Measurements from ENCODE around the gene HNRNPUL1.

Gene HNRNPUL1

DNA sequence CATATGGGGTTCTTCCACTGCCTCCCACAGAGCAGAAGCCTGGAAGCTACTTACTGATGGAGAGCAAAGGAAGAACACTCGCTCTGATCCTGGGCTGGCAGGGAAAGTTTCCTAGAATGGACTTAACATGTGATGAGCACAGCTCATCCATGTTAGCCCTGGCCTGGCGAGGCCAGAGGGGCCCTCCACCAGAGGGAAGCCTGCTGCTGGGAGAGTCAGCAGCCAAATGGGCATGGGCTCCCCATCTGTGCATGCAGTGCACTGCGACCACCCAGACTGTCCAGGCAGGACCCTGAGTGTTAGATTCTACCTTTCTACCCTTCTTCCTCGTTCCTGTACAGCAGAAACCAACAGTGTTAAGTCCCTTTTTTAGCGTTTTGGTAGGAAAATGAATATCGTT is 8.9 kb downstream of the HNRNPUL1 start:
- Histone ChIP-seq H2AK5ac (ENCODE audit: low read depth, low read length) (no peak overlapping the region), H2AFZ (ENCODE audit: low read length) (no peak overlapping the region), H3K9me3 (replicated peaks in 1 of 2; ENCODE audit: control insufficient read depth in 2 of 2, insufficient read depth in 1 of 2, low read depth in 1 of 2, low read length in 2 of 2) (no peaks in the 10 kb centered on the region), H2BK12ac (ENCODE audit: low read length) (no peak overlapping the region), H3K4ac (ENCODE audit: low read length) (no peak overlapping the region), H3K14ac (ENCODE audit: low read length) (no peak overlapping the region), H3K4me1 (ENCODE audit: control insufficient read depth in 2 of 2, insufficient read depth in 1 of 2, low read depth in 1 of 2, low read length in 2 of 2) (no peaks in the 10 kb centered on the region), H3K27me3 (ENCODE audit: control insufficient read depth in 3 of 3, insufficient read depth in 3 of 3, low read depth in 1 of 3, low read length in 3 of 3) (no peaks in the 10 kb centered on the region), H4K91ac (ENCODE audit: low read depth, low read length, poor library complexity) (no peak overlapping the region), H3K4me2 (ENCODE audit: insufficient read depth, low read length, poor library complexity, severe bottlenecking) (no peak overlapping the region), H4K8ac (ENCODE audit: low read depth, low read length) (no peak overlapping the region), H3K23ac (ENCODE audit: low read depth, low read length, poor library complexity) (no peak overlapping the region), H2BK15ac (ENCODE audit: low read length) (no peak overlapping the region), H2BK120ac (ENCODE audit: low read depth, low read length) (no peak overlapping the region), H3K27ac (replicated peaks; ENCODE audit: low read length) (no peak overlapping the region), H3K36me3 (replicated peaks in 1 of 2; ENCODE audit: control insufficient read depth in 2 of 2, insufficient read depth in 2 of 2, low read length in 2 of 2) (peaks cover 71 to 98% of the 10 kb centered on the region in 2 donors), H3K4me3 (ENCODE audit: low read length in 2 of 2) (no peak overlapping the region), H3K18ac (ENCODE audit: low read length) (no peak overlapping the region), H3K9ac (ENCODE audit: low read depth, low read length, poor library complexity) (no peak overlapping the region), H3K79me1 (ENCODE audit: low read depth, low read length) (peaks cover 3% of the 10 kb centered on the region), H2BK5ac (ENCODE audit: low read length) (no peak overlapping the region)
- WGBS, 2 donors (ENCODE audit: extremely low coverage in 2 of 2, insufficient read length in 2 of 2, insufficient replicate concordance in 1 of 2): no CpG with 5 or more reads among the region's 6 CpGs
- DNase-seq (ENCODE audit: low spot score): no peak

DNA sequence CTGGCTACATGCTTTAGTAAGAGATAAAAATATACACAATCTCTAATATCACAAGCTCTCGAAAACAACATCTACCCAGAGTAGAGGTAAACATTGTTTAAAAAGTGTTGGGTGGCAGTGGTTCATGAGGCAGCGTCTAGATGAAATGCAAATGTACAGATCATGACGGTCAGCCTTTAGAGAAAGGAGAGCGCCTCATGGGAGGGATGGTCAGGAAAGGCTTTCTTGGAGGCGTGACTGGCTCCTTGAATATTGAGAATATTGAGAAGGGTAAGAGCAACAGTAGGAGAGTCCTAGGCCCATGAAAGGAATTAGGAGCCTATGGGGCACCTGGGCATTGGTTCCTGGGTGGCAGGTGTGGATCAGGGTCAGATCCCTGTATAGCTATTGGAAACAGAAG is 10.6 kb downstream of the HNRNPUL1 start:
- Histone ChIP-seq H4K8ac (ENCODE audit: low read depth, low read length) (no peak overlapping the region), H3K4me3 (ENCODE audit: low read length in 2 of 2) (no peak overlapping the region), H3K4ac (ENCODE audit: low read length) (no peak overlapping the region), H3K79me1 (ENCODE audit: low read depth, low read length) (no peaks in the 10 kb centered on the region), H2BK12ac (ENCODE audit: low read length) (no peak overlapping the region), H3K9ac (ENCODE audit: low read depth, low read length, poor library complexity) (no peak overlapping the region), H3K14ac (ENCODE audit: low read length) (no peak overlapping the region), H3K18ac (ENCODE audit: low read length) (no peak overlapping the region), H2AFZ (ENCODE audit: low read length) (no peak overlapping the region), H2BK5ac (ENCODE audit: low read length) (no peak overlapping the region), H3K27me3 (ENCODE audit: control insufficient read depth in 3 of 3, insufficient read depth in 3 of 3, low read depth in 1 of 3, low read length in 3 of 3) (no peaks in the 10 kb centered on the region), H3K27ac (replicated peaks; ENCODE audit: low read length) (no peak overlapping the region), H2AK5ac (ENCODE audit: low read depth, low read length) (no peak overlapping the region), H3K36me3 (replicated peaks in 1 of 2; ENCODE audit: control insufficient read depth in 2 of 2, insufficient read depth in 2 of 2, low read length in 2 of 2) (peaks cover 74 to 98% of the 10 kb centered on the region in 2 donors), H3K4me1 (ENCODE audit: control insufficient read depth in 2 of 2, insufficient read depth in 1 of 2, low read depth in 1 of 2, low read length in 2 of 2) (no peaks in the 10 kb centered on the region), H3K9me3 (replicated peaks in 1 of 2; ENCODE audit: control insufficient read depth in 2 of 2, insufficient read depth in 1 of 2, low read depth in 1 of 2, low read length in 2 of 2) (no peaks in the 10 kb centered on the region), H4K91ac (ENCODE audit: low read depth, low read length, poor library complexity) (no peak overlapping the region), H2BK120ac (ENCODE audit: low read depth, low read length) (no peak overlapping the region), H3K4me2 (ENCODE audit: insufficient read depth, low read length, poor library complexity, severe bottlenecking) (no peak overlapping the region), H2BK15ac (ENCODE audit: low read length) (no peak overlapping the region), H3K23ac (ENCODE audit: low read depth, low read length, poor library complexity) (no peak overlapping the region)
- no peak for DNase-seq (ENCODE audit: low spot score)
- WGBS, 2 donors (ENCODE audit: extremely low coverage in 2 of 2, insufficient read length in 2 of 2, insufficient replicate concordance in 1 of 2): no CpG with 5 or more reads among the region's 5 CpGs

DNA sequence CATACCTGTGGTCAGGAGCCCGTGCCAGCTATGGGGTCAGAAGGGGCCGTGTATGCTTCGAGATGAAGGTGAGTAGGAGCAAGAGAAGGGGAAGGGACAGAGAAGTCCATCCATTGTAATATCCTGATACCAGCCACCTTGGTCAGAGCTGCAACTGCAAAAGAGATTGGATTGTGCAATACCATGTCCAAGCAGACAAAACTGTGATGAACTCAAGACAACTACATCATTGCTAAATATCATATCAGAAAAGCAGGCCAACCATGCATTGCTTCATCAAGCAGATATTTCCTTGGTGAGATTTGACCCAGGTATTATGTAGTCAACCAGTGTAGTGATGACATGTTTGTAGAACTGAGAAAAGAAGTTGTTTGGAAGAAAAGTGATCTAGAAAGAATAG is 12.1 kb downstream of the HNRNPUL1 start:
- no peak overlapping the region for H2AFZ ChIP-seq (ENCODE audit: low read length)
- H2BK15ac ChIP-seq (ENCODE audit: low read length): no peak overlapping the region
- H2BK120ac ChIP-seq (ENCODE audit: low read depth, low read length): no peak overlapping the region
- no peak overlapping the region for H2BK12ac ChIP-seq (ENCODE audit: low read length)
- H2AK5ac ChIP-seq (ENCODE audit: low read depth, low read length): no peak overlapping the region
- no peak overlapping the region for H3K18ac ChIP-seq (ENCODE audit: low read length)
- H3K27me3 ChIP-seq (ENCODE audit: control insufficient read depth in 3 of 3, insufficient read depth in 3 of 3, low read depth in 1 of 3, low read length in 3 of 3): no peaks in the 10 kb centered on the region
- no CpG with 5 or more reads among the region's 3 CpGs for WGBS, 2 donors (ENCODE audit: extremely low coverage in 2 of 2, insufficient read length in 2 of 2, insufficient replicate concordance in 1 of 2)
- H3K9ac ChIP-seq (ENCODE audit: low read depth, low read length, poor library complexity): no peak overlapping the region
- H2BK5ac ChIP-seq (ENCODE audit: low read length): no peak overlapping the region
- no peaks in the 10 kb centered on the region for H3K79me1 ChIP-seq (ENCODE audit: low read depth, low read length)
- no peak overlapping the region for H3K4me3 ChIP-seq (ENCODE audit: low read length in 2 of 2)
- no peak overlapping the region for H3K23ac ChIP-seq (ENCODE audit: low read depth, low read length, poor library complexity)
- no peak overlapping the region for H4K8ac ChIP-seq (ENCODE audit: low read depth, low read length)
- no peak overlapping the region for H3K14ac ChIP-seq (ENCODE audit: low read length)
- H3K36me3 ChIP-seq (replicated peaks in 1 of 2; ENCODE audit: control insufficient read depth in 2 of 2, insufficient read depth in 2 of 2, low read length in 2 of 2): peaks cover 77 to 98% of the 10 kb centered on the region in 2 donors
- no peak overlapping the region for H3K27ac ChIP-seq (replicated peaks; ENCODE audit: low read length)
- H3K9me3 ChIP-seq (replicated peaks in 1 of 2; ENCODE audit: control insufficient read depth in 2 of 2, insufficient read depth in 1 of 2, low read depth in 1 of 2, low read length in 2 of 2): no peaks in the 10 kb centered on the region
- H3K4me1 ChIP-seq (ENCODE audit: control insufficient read depth in 2 of 2, insufficient read depth in 1 of 2, low read depth in 1 of 2, low read length in 2 of 2): no peaks in the 10 kb centered on the region
- no peak overlapping the region for H3K4ac ChIP-seq (ENCODE audit: low read length)
- no peak overlapping the region for H4K91ac ChIP-seq (ENCODE audit: low read depth, low read length, poor library complexity)
- H3K4me2 ChIP-seq (ENCODE audit: insufficient read depth, low read length, poor library complexity, severe bottlenecking): no peak overlapping the region
- DNase-seq (ENCODE audit: low spot score): no peak

DNA sequence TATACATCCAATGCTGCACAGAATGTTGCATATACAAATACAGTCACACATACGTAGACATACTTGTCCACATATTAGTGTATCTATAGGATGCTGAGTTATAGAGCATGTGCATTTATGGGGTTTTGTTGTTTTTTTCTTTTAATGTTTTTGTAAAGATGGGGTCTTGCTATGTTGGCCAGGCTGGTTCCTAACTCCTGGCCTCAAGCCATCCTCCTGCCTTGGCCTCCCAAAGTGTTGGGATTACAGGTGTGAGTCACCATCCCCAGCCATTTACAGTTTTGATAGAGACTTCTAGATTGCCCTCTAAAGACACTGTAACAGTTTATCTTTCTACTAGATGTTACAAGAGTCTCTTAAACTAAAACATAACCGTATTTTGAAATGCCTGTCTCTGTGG is 14.3 kb downstream of the HNRNPUL1 start:
- no peak for DNase-seq (ENCODE audit: low spot score)
- Histone ChIP-seq H3K4me1 (ENCODE audit: control insufficient read depth in 2 of 2, insufficient read depth in 1 of 2, low read depth in 1 of 2, low read length in 2 of 2) (no peaks in the 10 kb centered on the region), H2BK15ac (ENCODE audit: low read length) (no peak overlapping the region), H3K4ac (ENCODE audit: low read length) (no peak overlapping the region), H3K9me3 (replicated peaks in 1 of 2; ENCODE audit: control insufficient read depth in 2 of 2, insufficient read depth in 1 of 2, low read depth in 1 of 2, low read length in 2 of 2) (no peaks in the 10 kb centered on the region), H2BK5ac (ENCODE audit: low read length) (no peak overlapping the region), H3K14ac (ENCODE audit: low read length) (no peak overlapping the region), H3K9ac (ENCODE audit: low read depth, low read length, poor library complexity) (no peak overlapping the region), H3K79me1 (ENCODE audit: low read depth, low read length) (no peaks in the 10 kb centered on the region), H3K27ac (replicated peaks; ENCODE audit: low read length) (no peak overlapping the region), H3K4me2 (ENCODE audit: insufficient read depth, low read length, poor library complexity, severe bottlenecking) (no peak overlapping the region), H3K23ac (ENCODE audit: low read depth, low read length, poor library complexity) (no peak overlapping the region), H3K27me3 (ENCODE audit: control insufficient read depth in 3 of 3, insufficient read depth in 3 of 3, low read depth in 1 of 3, low read length in 3 of 3) (no peaks in the 10 kb centered on the region), H2AK5ac (ENCODE audit: low read depth, low read length) (no peak overlapping the region), H4K91ac (ENCODE audit: low read depth, low read length, poor library complexity) (no peak overlapping the region), H2BK12ac (ENCODE audit: low read length) (no peak overlapping the region), H2AFZ (ENCODE audit: low read length) (no peak overlapping the region), H4K8ac (ENCODE audit: low read depth, low read length) (no peak overlapping the region), H3K36me3 (replicated peaks in 1 of 2; ENCODE audit: control insufficient read depth in 2 of 2, insufficient read depth in 2 of 2, low read length in 2 of 2) (peaks cover 65 to 97% of the 10 kb centered on the region in 2 donors), H3K4me3 (ENCODE audit: low read length in 2 of 2) (no peak overlapping the region), H2BK120ac (ENCODE audit: low read depth, low read length) (no peak overlapping the region), H3K18ac (ENCODE audit: low read length) (no peak overlapping the region)
- whole genome bisulfite sequencing, 2 donors (ENCODE audit: extremely low coverage in 2 of 2, insufficient read length in 2 of 2, insufficient replicate concordance in 1 of 2): no CpG with 5 or more reads among the region's 2 CpGs

All from neuronal stem cell (in vitro differentiated cells).